IMR-90 (cell line): ENCODE measurements around the gene KCNK7.

Experiments used
- BHLHE40 ChIP-seq: fragments of 150-350 bp; IDR thresholded peaks from 2 replicates; pipeline ENCODE4 v1.6.1; 2016; ENCODE audit warnings: mild to moderate bottlenecking, low read depth, low read length
- CEBPB ChIP-seq: IDR thresholded peaks from 2 replicates; pipeline ENCODE4 v1.6.1; 2012; ENCODE audit warnings: low read depth, low read length, improper control_type of control experiment
- FOS ChIP-seq: fragments of 150-350 bp; IDR thresholded peaks from 2 replicates; pipeline ENCODE4 v1.6.1; 2016; ENCODE audit warnings: low read depth, low read length
- MAFK ChIP-seq: IDR thresholded peaks from 2 replicates; pipeline ENCODE4 v1.6.1; 2012; ENCODE audit warnings: low read depth, low read length, improper control_type of control experiment
- MXI1 ChIP-seq: IDR thresholded peaks from 2 replicates; pipeline ENCODE4 v1.6.1; 2012; ENCODE audit warnings: low read depth, mild to moderate bottlenecking, low read length, moderate library complexity, borderline replicate concordance
- POLR2A ChIP-seq: IDR thresholded peaks from 2 replicates; pipeline ENCODE4 v1.6.1; 2012; ENCODE audit warnings: mild to moderate bottlenecking, low read depth, low read length
- RCOR1 ChIP-seq: IDR thresholded peaks from 2 replicates; pipeline ENCODE4 v1.6.1; 2012; ENCODE audit warnings: mild to moderate bottlenecking, low read length, improper control_type of control experiment; ENCODE audit not compliant: insufficient replicate concordance
- RFX5 ChIP-seq: IDR thresholded peaks from 2 replicates; pipeline ENCODE4 v1.8.0; 2012; ENCODE audit warnings: low read depth, mild to moderate bottlenecking, low read length, moderate library complexity
- SMC3 ChIP-seq: fragments of 150-350 bp; IDR thresholded peaks from 2 replicates; pipeline ENCODE4 v1.6.1; 2016; ENCODE audit warnings: low read depth, mild to moderate bottlenecking, antibody characterized with exemption, low read length, moderate library complexity
- TF ChIP-seq, protein P1 (sequence below): conservative IDR thresholded peaks from 2 replicates; pipeline ENCODE4 v1.5.1; 2012; ENCODE audit warnings: mild to moderate bottlenecking, low read depth, low read length, improper control_type of control experiment

DNA sequence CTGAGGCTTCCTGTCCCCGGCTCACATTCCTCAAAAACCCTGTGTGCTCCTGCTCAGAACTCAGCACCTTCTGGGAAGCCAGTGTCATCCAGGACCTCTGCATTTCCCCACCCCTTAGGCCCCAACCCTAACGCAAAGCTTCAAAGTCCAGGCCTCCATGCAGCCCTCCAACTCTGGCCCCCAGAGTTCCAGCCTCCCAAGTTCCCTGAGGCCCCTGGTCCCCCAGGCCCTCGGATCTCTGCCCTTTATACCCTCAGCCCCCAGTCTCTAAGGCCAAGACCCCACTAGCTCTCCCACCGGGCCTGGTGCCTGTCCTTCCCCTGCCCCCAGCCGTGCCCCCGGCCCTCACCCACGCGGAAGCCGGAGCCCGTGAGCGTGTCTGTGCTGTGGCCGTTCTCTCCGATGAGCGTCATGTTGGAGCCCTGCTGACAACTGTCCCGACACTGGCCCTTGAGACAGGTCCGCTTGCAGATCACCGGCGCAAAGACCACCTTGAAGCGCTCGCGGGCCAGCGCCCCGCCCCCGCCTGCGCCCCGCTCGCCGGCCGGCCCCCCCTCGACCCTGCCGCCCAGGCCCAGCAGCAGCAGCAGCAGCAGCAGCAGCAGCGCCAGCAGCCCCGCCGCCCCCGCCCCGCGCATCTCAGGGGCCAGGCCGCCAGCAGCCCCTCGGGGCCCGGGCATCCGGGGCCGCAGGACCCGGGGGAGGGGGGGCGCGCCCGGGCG, 38.2 kb downstream of the KCNK7 start:
- TF ChIP-seq MAFK (no peak), POLR2A (no peak; the same call in 1 of the 2 replicates), MXI1 (no peak), CEBPB (no peak), FOS (no peak), BHLHE40 (no peak), RFX5 (no peak), RCOR1 (no peak), SMC3 (no peak)
- TF ChIP-seq, protein P1, sequence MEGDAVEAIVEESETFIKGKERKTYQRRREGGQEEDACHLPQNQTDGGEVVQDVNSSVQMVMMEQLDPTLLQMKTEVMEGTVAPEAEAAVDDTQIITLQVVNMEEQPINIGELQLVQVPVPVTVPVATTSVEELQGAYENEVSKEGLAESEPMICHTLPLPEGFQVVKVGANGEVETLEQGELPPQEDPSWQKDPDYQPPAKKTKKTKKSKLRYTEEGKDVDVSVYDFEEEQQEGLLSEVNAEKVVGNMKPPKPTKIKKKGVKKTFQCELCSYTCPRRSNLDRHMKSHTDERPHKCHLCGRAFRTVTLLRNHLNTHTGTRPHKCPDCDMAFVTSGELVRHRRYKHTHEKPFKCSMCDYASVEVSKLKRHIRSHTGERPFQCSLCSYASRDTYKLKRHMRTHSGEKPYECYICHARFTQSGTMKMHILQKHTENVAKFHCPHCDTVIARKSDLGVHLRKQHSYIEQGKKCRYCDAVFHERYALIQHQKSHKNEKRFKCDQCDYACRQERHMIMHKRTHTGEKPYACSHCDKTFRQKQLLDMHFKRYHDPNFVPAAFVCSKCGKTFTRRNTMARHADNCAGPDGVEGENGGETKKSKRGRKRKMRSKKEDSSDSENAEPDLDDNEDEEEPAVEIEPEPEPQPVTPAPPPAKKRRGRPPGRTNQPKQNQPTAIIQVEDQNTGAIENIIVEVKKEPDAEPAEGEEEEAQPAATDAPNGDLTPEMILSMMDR = no peak
